Measurements from ENCODE around the gene NR2C1.

- TF ChIP-seq CTCF (IDR thresholded peaks at IDR 0.05; ENCODE audit: low read length) (no peak), EZH2 (optimal IDR thresholded peaks at IDR 0.05; ENCODE audit: low read depth, low read length) (no peak)
Observed at GRCh38 chr12:95115641-95116040, 42.2 kb upstream of the NR2C1 start.

Measured in MM.1S (cell line).